ENCODE measurements around the gene EMD.
A peak's percentile ranks its signal among the peaks of the same experiment; 100 is the strongest.
"Not testable (repeated sequence)": the region's sequence is repeated elsewhere in the genome, so short reads cannot be mapped to it uniquely, and the experiment has no call there.

EMD gene

DNA sequence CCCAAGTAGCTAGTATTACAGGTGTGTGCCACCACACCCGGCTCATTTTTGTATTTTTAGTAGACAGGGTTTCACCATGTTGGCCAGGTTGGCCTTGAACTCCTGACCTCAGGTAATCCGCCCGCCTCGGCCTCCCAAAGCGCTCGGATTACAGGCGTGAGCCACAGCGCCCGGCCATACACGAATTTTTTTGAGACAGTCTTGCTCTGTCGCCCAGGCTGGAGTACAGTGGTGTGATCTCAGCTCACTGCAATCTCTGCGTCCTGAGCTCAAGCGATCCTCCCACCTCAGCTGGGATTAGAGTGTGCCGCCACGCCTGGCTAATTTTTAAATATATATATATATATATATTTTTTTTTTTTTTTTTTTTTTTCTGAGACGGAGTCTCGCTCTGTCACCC, 17.3 kb downstream of the EMD start:
- DNase-seq (ENCODE audit: low spot score) = not testable (repeated sequence)

DNA sequence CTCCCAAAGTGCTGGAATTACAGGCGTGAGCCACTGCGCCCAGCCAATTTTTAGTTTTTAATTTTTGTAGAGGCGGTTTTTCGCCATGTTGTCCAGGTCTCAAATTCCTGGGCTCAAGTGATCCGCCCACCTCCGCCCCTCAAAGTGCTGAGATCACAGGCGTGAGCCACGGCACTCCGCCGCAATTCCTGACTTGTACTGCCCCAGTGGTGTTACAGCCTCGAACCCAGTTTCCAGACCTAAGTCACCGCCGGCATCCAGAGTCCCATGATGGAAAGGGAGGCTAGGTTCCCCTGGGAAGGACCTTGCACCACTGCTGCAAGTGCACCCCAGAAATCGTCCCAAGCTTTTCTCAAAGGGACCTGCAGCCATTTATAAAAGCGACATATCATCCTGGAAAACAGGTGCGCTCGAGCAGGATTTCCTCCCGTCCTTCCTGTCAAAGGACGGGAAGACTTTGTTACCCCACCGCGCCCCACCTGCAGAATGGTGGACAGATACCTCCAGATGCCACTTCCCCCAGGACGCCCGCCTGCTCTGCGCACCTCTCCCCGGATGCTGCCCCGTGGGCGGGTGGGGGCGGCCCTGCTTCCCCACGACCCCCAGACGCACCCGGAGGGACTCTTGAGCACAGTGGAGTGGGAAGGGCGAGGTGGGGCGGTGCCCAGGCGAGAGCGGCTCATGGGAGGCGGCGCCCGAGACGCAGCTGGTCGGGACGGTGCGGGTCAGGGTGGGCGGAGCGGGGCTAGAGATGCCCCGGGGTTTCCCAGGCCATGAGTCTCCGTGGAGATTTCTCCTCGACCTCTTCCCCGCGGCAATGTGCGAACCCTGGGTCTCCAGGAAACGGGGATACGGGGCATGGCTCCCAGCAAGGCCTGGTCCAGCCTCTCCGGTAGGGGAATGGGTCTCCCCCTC, 18.1 kb downstream of the EMD start:
- DNase-seq (ENCODE audit: low spot score) = peak; percentile 54

DNA sequence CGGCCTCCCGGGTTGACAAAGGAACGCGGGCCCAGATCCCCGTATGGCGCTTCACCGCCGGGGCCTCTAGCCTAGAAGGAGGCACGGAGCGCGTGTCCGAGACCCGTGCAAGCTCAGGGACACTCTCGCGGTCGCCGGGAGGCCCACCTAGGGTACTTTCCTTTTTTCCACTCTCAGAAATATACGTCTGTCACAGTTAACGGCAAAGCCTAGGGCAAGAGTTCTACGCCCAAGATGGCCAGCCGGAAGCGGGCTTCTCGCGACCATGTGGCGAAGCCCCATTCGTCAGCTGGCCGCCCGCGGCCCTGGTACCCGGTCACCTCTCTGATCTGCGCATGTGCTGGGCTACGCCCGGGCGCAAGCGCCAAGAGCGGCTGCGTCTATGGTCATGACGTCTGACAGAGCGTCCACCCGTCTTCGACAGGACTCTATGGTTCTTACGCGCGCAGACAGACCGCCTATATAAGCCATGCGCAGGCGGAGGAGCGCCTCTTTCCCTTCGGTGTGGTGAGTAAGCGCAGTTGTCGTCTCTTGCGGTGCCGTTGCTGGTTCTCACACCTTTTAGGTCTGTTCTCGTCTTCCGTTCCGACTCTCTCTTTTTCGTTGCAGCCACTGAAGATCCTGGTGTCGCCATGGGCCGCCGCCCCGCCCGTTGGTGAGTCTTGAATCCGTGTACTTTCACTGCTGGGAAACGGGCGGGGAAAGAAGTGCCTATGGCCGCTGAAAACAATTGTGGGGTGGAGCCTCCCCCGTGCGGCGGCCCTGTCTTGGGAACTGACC, 19.0 kb downstream of the EMD start, which contains the start of gene RPL10:
RPL10 (plus strand) TSS at position 490 of the 780 bp plus-strand sequence; CDS start at position 633, 143 bp downstream.
- DNase-seq (ENCODE audit: low spot score) = peak; percentile 93

DNA sequence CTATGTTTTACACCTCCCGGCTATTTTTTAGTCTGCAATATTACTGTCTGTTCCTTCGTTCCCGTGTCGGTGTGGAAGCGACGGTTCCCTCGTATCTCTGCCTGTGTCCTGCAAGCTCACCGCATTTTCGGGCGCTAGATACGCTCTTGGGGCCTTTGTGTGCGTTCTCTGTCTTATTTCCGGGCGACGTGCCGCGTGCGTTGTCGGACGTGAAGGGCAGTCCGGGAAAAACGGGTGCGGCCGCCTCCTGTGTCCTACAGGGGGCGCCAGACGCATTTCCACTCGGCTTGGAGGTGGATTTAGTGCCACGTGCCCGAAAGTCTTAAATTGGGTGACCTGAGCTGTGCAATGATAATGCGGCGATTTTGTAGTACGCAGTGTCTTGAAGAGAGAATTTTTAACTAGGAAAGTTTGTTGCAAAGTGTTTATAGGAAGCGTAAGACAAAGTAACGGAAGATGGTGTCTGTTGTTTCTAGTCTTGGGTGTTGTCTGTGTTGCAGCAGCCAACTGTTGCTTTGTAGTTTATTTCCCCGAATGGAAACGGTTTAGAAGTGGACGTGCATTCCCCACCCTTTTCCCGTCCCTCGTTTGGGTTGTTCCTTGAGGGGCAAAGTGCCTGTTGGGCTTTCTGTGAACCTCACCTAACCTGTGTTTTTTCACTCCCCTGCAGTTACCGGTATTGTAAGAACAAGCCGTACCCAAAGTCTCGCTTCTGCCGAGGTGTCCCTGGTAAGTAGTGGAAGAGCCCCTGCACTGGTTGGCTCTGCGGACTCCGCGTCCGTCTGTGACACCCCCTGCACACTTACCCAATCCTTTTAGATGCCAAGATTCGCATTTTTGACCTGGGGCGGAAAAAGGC, 19.8 kb downstream of the EMD start:
- no peak for DNase-seq (ENCODE audit: low spot score)

DNA sequence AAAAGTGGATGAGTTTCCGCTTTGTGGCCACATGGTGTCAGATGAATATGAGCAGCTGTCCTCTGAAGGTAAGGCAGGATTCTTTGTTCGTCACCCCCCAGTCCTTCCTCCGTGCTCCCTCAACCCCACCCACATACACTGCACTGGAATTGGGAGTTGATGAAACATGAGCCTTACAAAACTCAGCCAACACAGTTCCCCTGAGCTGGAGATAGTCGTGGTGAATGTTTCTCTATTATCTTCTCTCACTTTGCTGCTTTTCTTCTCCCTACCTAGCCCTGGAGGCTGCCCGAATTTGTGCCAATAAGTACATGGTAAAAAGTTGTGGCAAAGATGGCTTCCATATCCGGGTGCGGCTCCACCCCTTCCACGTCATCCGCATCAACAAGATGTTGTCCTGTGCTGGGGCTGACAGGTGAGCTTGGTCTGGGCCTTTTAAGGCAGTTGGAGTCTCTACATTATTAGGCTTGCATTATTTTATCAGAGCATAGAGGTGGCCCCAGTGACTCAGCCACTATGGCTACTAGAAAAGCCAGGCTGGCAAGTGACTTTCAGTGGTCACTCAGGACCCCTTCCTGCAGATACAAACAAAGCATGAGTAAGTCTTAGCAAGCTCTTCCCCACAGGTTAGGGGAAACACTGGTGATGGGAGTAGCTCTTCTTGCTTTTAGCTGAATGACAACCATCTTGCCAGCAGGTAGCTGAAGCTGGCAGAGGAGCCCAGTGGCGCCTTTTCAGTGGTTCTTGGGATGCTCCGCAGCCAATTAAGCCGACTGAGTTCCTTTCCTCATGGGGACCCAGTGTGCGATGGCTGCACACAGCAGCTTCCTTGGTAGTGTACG, 20.7 kb downstream of the EMD start:
- DNase-seq (ENCODE audit: low spot score) = no peak

DNA sequence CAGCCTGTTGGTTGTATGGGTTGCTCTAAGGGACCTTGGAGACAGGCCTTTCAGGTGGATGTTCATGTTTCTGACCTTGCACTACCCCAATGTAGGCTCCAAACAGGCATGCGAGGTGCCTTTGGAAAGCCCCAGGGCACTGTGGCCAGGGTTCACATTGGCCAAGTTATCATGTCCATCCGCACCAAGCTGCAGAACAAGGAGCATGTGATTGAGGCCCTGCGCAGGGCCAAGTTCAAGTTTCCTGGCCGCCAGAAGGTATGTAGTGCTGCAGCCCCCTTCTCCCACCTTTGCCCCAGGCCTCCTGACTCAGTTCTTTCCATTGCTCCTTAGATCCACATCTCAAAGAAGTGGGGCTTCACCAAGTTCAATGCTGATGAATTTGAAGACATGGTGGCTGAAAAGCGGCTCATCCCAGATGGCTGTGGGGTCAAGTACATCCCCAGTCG, 21.3 kb downstream of the EMD start:
- not testable (repeated sequence) for DNase-seq (ENCODE audit: low spot score)

DNA sequence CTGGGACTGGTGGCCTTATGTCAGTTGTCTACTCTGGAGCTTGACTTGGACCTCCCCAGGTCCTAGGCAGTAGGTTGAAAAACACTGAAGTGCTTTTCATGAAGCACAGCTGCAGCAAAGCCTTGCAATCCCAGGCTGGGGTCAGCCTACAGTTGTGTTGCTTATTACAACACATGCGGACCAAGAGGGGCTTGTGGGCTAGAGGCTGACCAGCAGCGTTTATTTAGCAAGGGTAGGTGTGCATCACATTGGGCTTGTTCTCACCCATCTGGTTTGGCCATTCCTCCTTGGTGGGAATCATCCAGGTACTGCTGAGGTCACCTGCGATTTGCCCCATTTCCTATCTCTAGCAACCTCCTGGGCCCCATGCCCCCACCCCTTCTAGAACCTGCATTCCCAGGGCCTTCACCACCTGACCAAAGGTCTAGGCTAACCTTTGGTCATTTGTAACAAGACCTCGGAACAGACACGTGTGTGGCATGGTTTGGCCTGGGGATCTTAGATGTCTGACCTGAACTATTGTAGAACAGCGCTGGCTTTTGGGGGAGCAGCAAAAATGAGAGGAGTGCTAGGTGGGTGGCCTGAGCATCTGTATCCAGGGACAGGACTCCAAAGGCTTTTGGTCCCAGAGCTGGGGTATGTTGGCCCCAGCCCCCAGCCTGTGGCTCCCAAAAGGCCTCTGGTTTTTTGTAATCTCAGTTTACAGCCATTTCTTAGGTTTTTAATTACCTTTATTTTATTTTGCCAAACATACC, 22.1 kb downstream of the EMD start:
- no peak for DNase-seq (ENCODE audit: low spot score)

DNA sequence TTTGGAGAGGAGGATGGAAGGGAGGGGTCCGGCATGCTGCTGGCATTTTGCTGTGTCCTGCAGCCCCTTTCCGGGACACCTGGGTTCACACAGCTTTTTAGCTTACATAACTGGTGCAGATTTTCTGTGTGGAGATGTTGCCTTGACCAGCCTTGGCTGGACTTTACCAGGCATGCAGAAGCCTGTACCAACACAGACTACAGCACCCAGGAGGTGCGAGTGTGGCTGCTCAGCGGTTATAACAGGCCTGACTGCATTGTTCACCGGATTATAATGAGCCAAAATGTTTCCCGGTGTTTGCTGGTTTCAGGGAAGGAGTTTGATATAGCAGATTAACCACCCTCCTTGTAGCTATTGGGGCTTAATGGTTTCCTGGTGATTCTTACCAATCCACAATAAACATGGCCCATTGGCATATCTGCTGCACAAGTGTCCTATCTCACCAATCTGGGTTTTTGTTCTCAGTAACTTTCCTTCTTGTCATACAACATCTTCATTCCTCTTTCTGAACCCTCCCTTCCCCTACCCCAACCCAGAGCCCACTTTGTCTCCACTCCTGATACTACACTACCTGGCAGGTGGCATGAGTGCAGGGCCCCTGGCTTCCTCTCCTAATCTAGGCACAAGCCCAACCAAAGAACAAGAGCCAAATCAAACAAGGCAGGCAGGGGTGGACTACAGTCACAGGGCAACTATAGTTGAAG, 23.0 kb downstream of the EMD start:
- DNase-seq (ENCODE audit: low spot score) = no peak

DNA sequence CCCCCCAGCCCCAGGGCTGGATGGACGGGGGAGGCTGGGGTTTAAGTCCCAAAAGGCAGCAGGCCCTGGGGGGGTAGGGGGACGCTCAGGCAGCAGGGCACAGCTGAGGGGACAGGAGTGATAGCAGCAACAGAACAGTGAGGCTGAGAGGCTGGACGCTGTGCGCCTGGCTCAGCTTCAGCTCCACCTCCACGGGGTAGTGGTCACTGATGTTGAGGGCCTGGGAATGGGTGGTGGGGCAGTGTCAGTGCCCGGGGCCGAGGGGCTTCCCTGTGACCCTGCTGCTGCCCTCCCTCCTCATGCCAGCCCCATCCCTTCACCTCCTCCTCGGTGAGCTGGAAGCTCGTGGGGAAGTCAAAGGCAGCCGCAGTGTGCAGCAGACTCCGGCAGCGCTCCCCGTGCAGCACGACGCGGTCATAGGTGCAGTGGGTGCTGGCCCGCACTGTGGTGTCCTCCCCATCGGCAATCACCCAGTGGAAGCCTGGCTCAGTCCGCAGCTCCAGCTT, 23.6 kb downstream of the EMD start:
- DNase-seq (ENCODE audit: low spot score) = no peak

DNA sequence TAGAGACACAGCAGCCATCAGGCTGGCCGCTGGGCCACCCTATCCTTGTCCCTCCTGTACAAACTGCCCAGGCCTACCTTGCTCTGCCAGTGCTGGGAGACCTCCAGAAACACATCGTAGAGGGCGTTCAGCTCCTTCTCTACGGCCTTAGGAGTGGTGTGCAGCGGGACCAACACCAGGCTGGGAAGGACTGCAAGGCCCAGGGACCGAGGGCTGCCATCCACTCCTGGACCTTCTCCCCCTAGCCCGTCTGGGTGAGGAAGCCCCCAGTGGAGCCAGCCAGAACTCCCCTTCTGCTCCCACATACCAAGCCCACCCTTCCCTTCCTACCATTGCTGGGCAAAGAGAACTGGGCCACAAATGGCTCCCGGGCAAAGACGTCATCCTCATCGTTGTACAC, 24.1 kb downstream of the EMD start:
- DNase-seq (ENCODE audit: low spot score) = no peak

DNA sequence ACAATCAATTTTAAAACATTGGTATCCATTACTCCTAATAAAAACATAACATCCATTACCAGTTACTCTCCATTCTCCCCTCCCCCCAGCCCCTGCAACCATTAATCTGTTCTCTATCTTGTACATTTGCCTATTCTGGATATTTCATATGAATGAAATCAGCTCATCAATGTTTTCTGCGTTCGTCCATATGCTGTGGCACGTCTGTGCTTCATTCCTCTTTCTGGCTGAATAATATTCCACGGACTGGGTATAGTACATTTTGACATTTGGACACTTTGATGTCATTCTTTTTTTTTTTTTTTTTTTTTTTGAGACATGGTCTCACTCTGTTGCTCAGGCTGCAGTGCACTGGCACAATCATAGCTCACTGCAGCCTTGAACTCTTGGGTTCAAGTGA, 24.8 kb downstream of the EMD start:
- no peak for DNase-seq (ENCODE audit: low spot score)

DNA sequence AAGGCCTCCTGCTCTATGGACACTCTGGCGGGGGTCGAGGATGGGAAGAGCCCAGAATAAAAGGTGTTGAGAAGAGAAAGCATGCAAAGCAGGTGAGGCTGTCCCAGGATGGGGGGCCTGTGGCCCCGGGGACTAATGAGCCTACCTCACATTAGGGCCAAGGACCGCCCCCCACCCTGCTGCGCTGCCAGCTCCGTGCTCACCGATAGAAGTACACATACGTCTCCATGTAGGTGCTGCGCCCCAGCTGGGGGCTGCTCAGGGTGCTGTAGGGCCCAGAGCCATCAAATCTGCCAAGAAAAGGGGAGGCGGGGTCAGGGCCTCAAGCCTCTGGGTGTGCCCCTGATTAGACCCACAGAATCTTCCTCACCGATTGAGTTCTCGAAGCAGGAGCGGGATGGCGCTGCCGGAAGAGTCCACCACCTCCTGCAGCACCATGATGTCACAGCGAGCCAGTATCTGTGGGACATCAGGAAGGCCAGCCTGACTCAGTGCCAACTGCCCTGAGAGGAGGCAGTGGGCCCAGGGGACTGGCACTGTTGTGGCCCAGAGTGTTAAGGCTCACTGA, 25.6 kb downstream of the EMD start:
- DNase-seq (ENCODE audit: low spot score) = no peak

DNA sequence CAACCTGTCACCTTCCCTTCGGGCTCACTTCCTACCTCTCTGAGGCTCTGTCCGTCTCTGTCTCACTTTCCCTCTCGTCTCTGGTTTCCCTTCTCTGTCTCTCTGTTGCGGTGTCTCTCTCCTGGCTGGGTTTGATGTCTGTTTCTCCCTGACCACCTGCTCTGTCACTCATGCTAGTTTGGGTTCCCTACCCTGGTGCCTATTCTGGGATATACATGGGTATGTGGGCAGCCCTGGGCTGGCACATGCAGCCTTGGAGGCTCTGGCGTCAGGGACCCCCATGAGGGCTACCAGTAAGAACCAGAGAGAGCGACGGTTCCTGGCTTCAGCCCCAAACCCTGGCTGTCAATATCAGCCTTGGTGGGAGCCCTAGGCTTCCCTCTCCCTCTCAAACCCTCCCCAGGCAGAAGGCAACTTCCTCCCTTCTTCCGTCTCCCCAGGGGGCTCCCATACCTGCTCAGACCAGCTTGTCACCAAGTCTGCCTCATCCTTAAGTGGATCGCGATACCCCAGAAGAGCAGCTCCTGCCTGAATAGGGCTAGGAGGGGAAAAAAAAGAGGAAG, 29.6 kb downstream of the EMD start:
- DNase-seq (ENCODE audit: low spot score) = no peak

DNA sequence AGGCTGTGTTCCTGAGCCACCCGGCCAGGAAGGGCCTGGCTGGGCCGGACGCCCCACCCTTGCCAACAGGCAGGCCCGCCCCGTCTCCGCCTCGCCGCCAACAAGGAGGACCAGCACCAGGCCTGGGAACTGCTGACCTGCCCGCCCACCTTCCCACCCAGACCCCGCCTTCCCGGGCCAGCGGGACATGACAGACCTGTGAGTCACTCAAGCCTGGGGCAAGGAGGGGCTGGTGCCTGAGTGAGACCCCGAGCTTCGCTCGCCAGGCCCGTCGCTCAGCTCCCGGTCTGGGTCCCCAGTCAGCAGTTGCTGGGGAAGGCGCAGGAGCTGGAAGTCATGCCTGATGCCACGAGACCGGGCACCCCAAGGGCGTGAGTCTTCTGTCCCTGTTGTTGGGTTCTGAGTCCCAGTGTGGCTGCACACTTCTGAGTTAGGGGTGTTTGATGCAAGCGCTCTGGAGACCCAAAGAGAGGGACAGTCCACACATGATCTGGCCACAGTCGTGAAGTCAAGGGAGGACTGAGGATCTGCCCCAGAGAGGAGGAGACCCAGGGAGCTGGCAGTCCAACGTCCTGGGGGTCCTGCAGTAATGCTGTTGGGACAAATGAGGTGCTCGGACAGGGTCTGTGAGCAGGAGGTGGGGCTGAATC, 30.3 kb downstream of the EMD start, which contains the start of gene DNASE1L1:
DNASE1L1 (minus strand) TSS at position 33 of the 650 bp plus-strand sequence. CDS start 3,686 bp downstream, outside the sequence.
- DNase-seq (ENCODE audit: low spot score) = no peak

DNA sequence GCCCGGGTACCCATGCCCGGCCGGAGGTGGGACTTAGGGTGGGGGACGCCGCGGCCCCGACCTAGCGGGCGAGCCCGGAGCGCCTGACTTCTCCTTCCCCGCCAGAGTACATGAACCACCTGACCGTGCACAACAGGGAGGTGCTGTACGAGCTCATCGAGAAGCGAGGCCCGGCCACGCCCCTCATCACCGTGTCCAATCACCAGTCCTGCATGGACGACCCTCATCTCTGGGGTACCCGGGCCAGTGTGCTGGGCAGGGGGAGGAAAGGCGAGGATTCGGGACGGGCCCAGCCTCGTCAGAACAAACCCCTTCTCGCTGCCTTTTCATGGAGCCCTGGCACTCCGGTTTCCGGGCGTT, 32.9 kb downstream of the EMD start:
- DNase-seq (ENCODE audit: low spot score) = peak; percentile 51

DNA sequence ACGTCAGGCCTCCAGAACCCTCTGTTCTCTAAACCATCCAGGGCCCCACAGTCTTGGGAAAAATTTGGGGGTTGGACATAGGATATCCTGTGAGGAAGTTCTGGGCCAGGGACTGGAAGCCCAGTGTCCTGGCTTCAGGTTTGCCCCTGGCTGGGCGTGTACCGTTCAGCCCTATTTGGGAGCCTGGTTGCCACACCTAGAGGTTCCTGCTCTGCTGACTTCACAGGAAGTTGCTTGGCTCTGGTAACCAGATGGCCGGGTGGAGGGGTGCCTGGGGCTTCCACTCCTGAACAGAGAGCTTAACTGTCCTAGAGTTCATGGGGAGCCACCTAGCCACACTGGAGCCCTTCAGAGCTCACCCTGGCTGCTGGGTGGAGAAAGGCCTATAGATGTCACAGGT, 33.4 kb downstream of the EMD start:
- DNase-seq (ENCODE audit: low spot score) = no peak

DNA sequence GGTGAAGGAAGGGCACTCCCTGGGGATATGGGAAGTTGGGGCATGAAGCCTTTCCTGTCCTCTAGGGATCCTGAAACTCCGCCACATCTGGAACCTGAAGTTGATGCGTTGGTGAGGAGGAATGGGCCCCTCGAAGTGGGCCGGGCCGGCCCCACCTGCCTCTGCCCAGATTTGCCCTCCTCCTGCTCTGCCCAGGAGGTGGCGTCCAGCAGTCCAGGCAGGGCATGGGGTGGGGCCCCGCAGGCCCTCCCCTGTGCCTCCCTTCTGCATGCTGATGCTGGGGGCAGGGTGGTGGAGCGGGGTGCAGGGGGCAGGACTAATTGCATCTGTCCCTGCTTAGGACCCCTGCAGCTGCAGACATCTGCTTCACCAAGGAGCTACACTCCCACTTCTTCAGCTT, 34.0 kb downstream of the EMD start:
- no peak for DNase-seq (ENCODE audit: low spot score)

DNA sequence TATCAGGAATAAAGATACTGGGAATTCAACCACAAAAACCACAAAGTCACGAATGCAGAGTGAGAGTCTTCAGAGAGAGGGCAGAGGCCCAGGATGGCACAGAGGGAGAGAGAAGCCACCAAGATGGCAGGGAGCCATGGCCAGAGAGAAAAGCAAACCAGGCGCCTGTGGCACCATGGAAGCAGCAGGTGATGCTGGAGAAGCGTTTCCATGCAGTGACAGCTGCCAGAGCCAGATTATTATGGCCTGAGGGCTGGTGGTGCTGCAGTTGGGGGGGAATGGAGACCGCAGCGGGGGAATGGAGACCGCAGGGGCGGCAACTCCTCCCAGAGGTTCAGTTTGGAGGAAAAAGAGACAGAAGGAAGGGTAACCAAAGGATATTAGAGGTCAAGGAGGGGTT, 38.1 kb downstream of the EMD start:
- DNase-seq (ENCODE audit: low spot score) = no peak
